Measurements from ENCODE around the gene EFCC1.

- no peak for TF ChIP-seq POLR2A (IDR thresholded peaks at IDR 0.05; ENCODE audit: low read depth, low read length)
- TF ChIP-seq POLR2AphosphoS5 (IDR thresholded peaks at IDR 0.05; ENCODE audit: low read depth, low read length): no peak
Measured at GRCh38 chr3:129025108-129025507, 24.0 kb downstream of the EFCC1 start.
